Measurements from ENCODE around the gene GTF2A1L.

- TF ChIP-seq CTCF (conservative IDR thresholded peaks at IDR 0.05; ENCODE audit: low read length): no peak
- no peak for TF ChIP-seq EZH2phosphoT487 (IDR thresholded peaks at IDR 0.05; ENCODE audit: borderline replicate concordance, low read depth, low read length)
Measured at GRCh38 chr2:48719480-48720177, 102.0 kb downstream of the GTF2A1L start.
